Measurements from ENCODE around the gene LRWD1.

GRCh38 chr7:102421706-102422240, 43.0 kb upstream of the LRWD1 start:
- TF ChIP-seq, protein P1, sequence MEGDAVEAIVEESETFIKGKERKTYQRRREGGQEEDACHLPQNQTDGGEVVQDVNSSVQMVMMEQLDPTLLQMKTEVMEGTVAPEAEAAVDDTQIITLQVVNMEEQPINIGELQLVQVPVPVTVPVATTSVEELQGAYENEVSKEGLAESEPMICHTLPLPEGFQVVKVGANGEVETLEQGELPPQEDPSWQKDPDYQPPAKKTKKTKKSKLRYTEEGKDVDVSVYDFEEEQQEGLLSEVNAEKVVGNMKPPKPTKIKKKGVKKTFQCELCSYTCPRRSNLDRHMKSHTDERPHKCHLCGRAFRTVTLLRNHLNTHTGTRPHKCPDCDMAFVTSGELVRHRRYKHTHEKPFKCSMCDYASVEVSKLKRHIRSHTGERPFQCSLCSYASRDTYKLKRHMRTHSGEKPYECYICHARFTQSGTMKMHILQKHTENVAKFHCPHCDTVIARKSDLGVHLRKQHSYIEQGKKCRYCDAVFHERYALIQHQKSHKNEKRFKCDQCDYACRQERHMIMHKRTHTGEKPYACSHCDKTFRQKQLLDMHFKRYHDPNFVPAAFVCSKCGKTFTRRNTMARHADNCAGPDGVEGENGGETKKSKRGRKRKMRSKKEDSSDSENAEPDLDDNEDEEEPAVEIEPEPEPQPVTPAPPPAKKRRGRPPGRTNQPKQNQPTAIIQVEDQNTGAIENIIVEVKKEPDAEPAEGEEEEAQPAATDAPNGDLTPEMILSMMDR (conservative IDR thresholded peaks at IDR 0.05; ENCODE audit: low read length): no peak
- TF ChIP-seq EZH2phosphoT487 (IDR thresholded peaks at IDR 0.05; ENCODE audit: borderline replicate concordance, low read depth, low read length): no peak
